SJCRH30 (cell line): ENCODE data around the gene UBTD1. TPM values are rescaled to one million over a fixed set of nuclear protein-coding genes. Genes with fewer than 3 reads are reported as not detected.
A peak's percentile ranks its signal among the peaks of the same experiment; 100 is the strongest.

Experiments used
- DNase-seq, 2 experiments: peaks; one replicate each; pipeline ENCODE4 v3.0.0-alpha.2; 2015 to 2020
- H3K27ac ChIP-seq: fragments of 250-450 bp; sonication (Bioruptor Pico); 2 replicates; pipeline ENCODE4 v1.5.1; 2020; ENCODE audit warnings: mild to moderate bottlenecking, moderate library complexity
- H3K27me3 ChIP-seq: fragments of 250-450 bp; sonication (Bioruptor Pico); 2 replicates; pipeline ENCODE4 v1.5.1; 2020; ENCODE audit warnings: mild to moderate bottlenecking, moderate library complexity
- H3K36me3 ChIP-seq: fragments of 250-450 bp; sonication (Bioruptor Pico); 2 replicates; pipeline ENCODE4 v1.5.1; 2020; ENCODE audit warnings: mild to moderate bottlenecking, moderate library complexity
- H3K4me1 ChIP-seq: fragments of 250-450 bp; sonication (Bioruptor Pico); 2 replicates; pipeline ENCODE4 v1.5.1; 2020; ENCODE audit warnings: mild to moderate bottlenecking, moderate library complexity
- H3K4me3 ChIP-seq: fragments of 250-450 bp; sonication (Bioruptor Pico); 2 replicates; pipeline ENCODE4 v1.5.1; 2020; ENCODE audit warnings: mild to moderate bottlenecking, moderate library complexity
- H3K9me3 ChIP-seq: fragments of 250-450 bp; sonication (Bioruptor Pico); replicated peaks from 2 replicates; pipeline ENCODE4 v1.5.1; 2020; ENCODE audit warnings: mild to moderate bottlenecking, moderate library complexity
- total RNA-seq: library from RNA; depleted of rRNA; stranded (reverse); fragments of >200 nt; shearing (Covaris generic); gene quantifications from 2 replicates; pipeline ENCODE4 v1.2.3, GENCODE V29; 2014

Gene UBTD1
- total RNA-seq, 1 experiment from 2014 or later, result 14.3 TPM

- Histone ChIP-seq H3K27me3 (no peaks in the 10 kb centered on the region), H3K27ac (peak overlapping the region; percentile 12), H3K9me3 (no peaks in the 10 kb centered on the region), H3K36me3 (no peaks in the 10 kb centered on the region), H3K4me1 (peaks cover 7% of the 10 kb centered on the region), H3K4me3 (no peak overlapping the region)
- peak; percentile 91 to 93 for DNase-seq
Observed at GRCh38 chr10:97532935-97533671, 34.4 kb downstream of the UBTD1 start.

- no peaks in the 10 kb centered on the region for H3K27me3 ChIP-seq
- H3K4me3 ChIP-seq, result no peak overlapping the region
- peak overlapping the region; percentile 12 for H3K27ac ChIP-seq
- DNase-seq, result no peak
- no peaks in the 10 kb centered on the region for H3K9me3 ChIP-seq
- H3K36me3 ChIP-seq, result no peaks in the 10 kb centered on the region
- H3K4me1 ChIP-seq, result peaks cover 7% of the 10 kb centered on the region
Observed at GRCh38 chr10:97533888-97534287, 35.2 kb downstream of the UBTD1 start.

DNA sequence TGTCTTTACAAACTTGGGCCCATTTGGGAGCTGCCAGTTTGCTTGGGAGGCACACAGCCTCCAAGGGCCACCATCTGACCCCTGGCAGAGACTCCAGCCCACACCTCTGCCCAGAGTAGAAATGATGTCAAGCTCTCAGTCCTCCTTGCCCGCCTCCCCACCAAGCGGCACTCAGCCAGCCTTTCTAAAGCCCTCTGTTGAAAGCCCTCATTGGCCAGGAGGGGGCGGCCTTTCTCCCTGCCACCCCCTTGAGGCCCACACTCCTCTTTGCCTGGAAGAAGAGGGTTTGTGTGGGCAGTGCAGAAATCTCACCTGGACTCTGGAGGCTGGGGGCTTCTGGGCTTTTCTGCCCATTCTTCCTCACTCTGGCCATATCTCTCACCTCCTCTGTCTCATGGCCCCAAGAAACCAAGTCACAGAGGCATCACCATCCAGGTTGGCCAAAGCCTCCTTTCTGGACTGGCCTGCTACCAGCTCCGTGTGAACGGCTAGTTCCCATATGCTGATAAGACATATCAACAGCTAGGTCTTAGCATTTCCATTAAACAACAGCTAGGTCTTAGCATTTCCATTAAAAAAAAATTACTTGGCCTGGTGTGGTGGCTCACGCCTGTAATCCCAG is 36.1 kb downstream of the UBTD1 start:
- peak; percentile 30 to 50 for DNase-seq
- Histone ChIP-seq H3K4me1 (peaks cover 7% of the 10 kb centered on the region), H3K9me3 (no peaks in the 10 kb centered on the region), H3K27me3 (no peaks in the 10 kb centered on the region), H3K36me3 (no peaks in the 10 kb centered on the region), H3K27ac (no peak overlapping the region), H3K4me3 (no peak overlapping the region)

DNA sequence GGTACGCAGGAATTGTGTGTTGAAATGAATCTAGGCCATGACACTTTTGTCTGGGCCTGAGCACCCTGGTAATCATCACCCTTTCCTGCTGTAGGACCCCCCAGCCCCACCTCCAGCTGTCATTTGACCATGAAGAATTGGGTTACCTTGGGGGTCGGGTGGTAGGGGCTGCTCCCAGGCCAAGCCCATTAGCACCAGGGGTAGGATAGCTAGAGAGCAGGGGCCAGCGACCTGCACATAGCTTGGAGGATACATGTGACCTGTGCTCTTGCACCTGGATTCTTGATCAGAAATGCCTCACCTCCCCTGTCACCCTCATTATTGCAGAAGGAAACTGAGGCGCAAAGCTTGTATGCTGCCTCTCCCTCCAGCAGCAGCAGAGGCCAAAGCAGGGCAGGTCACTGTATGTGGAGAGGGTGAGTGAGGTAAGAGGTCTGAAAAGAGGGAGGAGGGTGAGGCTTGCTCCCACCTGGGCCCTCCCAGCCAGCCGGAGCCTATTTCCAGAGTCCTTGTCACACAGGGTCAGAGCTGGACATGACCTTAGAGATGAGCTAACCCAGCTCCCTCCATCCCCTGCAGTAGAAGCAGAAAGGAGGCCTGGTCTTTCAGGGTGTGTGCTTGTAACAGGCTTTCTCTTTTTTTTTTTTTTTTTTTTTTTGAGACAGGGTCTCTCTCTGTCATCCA is 38.6 kb downstream of the UBTD1 start:
- Histone ChIP-seq H3K9me3 (no peaks in the 10 kb centered on the region), H3K4me1 (peaks cover 21% of the 10 kb centered on the region), H3K36me3 (no peaks in the 10 kb centered on the region), H3K4me3 (no peak overlapping the region), H3K27ac (no peak overlapping the region), H3K27me3 (no peaks in the 10 kb centered on the region)
- no peak for DNase-seq

DNA sequence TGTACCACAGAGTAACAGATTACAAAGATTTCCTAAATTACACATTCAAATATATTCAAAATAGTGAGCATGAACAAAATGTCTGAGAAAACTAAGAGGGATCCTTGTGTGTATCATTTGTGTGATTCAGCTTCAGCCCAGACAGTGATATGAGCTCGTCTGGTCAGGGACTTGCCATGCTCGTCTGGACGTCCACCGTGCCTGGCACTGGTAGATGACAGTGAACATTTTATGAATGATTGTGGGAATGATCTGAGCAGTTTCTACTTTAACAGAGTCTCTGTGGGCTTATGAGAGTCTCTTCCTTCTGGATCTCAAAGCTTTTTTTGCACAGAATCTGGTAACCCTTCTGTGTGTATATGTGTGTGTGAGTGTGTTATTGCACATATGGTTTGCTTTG is 39.7 kb downstream of the UBTD1 start:
- peaks cover 31% of the 10 kb centered on the region for H3K4me1 ChIP-seq
- H3K27me3 ChIP-seq, result no peaks in the 10 kb centered on the region
- H3K27ac ChIP-seq, result no peak overlapping the region
- no peaks in the 10 kb centered on the region for H3K9me3 ChIP-seq
- DNase-seq, result no peak
- no peaks in the 10 kb centered on the region for H3K36me3 ChIP-seq
- no peak overlapping the region for H3K4me3 ChIP-seq

- Histone ChIP-seq H3K36me3 (no peaks in the 10 kb centered on the region), H3K4me1 (peaks cover 33% of the 10 kb centered on the region), H3K9me3 (no peaks in the 10 kb centered on the region), H3K27me3 (no peaks in the 10 kb centered on the region), H3K4me3 (no peak overlapping the region), H3K27ac (no peak overlapping the region)
- no peak for DNase-seq
Observed at GRCh38 chr10:97538839-97539238, 40.1 kb downstream of the UBTD1 start.

- no peak overlapping the region for H3K27ac ChIP-seq
- H3K36me3 ChIP-seq, result no peaks in the 10 kb centered on the region
- H3K4me3 ChIP-seq, result no peak overlapping the region
- no peak for DNase-seq
- H3K27me3 ChIP-seq, result no peaks in the 10 kb centered on the region
- H3K9me3 ChIP-seq, result no peaks in the 10 kb centered on the region
- peaks cover 31% of the 10 kb centered on the region for H3K4me1 ChIP-seq
Observed at GRCh38 chr10:97539523-97540200, 40.9 kb downstream of the UBTD1 start.

DNA sequence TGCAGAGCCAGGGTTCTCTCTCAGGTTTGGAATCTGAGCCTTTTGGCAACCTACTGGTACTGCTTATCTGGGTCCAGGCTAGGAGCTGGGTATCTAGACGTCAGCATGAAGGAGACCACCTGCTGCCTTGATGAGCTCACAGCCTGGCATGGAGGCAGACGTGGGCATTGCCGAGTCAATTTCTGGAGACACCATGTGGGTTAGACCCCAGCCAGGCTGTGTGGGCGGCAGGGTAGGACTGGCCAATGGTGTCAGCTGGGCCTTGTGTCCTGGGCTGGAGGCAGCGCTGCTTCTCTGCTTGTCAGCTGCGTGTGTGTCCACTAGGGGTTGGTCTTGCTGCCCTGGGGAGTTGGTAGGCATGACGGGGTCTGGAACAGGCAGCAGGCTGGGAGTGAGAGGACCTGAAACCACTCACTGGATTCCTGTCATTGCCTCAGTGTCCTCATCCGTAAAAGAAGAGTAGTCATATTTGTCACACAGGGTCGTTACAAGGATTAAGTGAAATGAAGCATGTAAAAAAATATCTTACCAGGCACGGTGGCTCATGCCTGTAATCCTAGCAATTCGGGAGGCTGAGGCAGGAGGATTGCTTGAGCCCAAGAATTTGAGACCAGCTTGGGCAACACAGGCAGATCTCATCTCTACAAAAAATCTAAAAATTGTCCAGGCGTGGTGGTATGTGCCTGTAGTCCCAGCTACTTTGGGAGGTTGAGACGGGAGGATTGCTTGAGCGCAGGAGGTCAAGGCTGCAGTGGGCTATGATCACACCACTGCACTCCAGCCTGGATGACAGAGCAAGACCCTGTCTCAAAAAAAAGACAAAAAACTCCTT is 42.2 kb downstream of the UBTD1 start:
- Histone ChIP-seq H3K4me3 (no peak overlapping the region), H3K4me1 (peaks cover 31% of the 10 kb centered on the region), H3K36me3 (no peaks in the 10 kb centered on the region), H3K27me3 (no peaks in the 10 kb centered on the region), H3K27ac (no peak overlapping the region), H3K9me3 (no peaks in the 10 kb centered on the region)
- DNase-seq, result no peak

GRCh38 chr10:97542169-97543024 is 43.7 kb downstream of the UBTD1 start:
- Histone ChIP-seq H3K4me3 (no peak overlapping the region), H3K4me1 (peaks cover 40% of the 10 kb centered on the region)

DNA sequence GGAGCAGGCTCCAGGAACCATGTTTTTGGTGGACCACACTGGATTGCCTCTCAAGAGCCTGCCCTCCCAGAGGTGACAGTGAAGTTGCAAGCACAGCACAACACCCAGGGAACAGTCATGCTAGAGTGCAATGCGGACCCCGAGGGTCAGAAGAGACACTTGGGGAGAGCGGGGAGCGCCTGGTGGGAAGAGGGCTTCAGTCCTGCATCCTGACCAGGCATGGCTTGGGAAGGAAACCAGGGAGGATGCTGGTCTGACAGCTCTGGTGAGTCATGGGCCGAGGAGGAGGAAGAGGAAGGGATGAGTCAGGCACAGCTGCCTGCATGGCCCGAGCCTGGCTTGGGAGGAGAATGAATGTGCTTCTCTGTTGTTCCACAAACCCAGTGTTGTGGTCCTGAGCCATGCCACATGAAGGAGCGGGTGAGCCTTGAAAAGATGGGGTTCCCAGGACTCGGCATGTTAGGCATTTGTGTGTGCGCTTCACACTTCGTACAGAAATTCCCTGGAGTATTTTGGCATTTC is 44.4 kb downstream of the UBTD1 start:
- DNase-seq, result peak; percentile 91 to 92
- Histone ChIP-seq H3K4me3 (no peak overlapping the region), H3K4me1 (peaks cover 47% of the 10 kb centered on the region), H3K27ac (peak overlapping the region; percentile 93), H3K36me3 (no peaks in the 10 kb centered on the region), H3K27me3 (no peaks in the 10 kb centered on the region), H3K9me3 (no peaks in the 10 kb centered on the region)

More at GRCh38 chr10:97542169-97543024, 43.7 kb downstream of the UBTD1 start:
- peak overlapping the region; percentile 93 for H3K27ac ChIP-seq
- no peaks in the 10 kb centered on the region for H3K27me3 ChIP-seq
- no peaks in the 10 kb centered on the region for H3K36me3 ChIP-seq
- no peaks in the 10 kb centered on the region for H3K9me3 ChIP-seq
- DNase-seq, result peak; percentile 82 to 84

DNA sequence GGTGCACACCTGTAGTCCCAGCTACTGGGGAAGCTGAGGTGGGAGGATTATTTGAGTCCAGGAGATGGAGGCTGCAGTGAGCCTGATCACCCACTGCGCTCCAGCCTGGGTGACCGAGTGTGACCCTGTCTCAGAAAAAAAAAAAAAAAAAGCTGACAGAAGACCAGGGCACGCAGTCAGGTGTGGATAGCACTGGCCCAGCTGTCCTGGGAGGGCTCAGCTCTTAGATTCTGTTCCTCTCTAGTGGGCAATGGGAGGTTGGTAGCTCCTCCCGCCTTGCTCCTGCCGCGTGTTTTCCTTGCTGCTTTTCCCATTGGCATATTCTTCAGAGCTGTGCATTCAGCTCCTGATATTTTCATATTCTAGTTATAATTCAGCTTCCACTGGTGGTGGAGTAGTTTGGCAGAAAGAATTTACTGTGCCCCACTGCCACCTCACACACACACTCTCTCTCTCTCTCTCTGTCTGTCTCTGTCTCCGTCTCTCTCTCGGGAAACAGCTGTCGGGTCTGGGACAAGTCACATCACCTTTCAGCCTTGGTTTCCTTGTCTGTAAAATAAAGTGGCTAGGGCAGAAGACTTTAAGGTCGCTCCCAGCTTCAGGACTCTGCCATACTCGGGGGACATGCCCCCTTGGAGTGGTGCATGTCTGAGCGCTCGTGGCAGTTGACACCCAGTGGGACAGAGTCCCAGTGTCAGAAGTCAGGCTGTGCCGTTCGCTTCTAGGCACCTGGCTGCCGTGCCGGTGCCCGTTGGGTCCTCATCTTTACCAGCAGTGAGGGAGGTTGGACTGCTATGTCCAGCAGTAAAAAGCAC is 47.9 kb downstream of the UBTD1 start:
- H3K9me3 ChIP-seq, result no peaks in the 10 kb centered on the region
- no peaks in the 10 kb centered on the region for H3K36me3 ChIP-seq
- peak overlapping the region; percentile 33 for H3K27ac ChIP-seq
- no peak overlapping the region for H3K4me3 ChIP-seq
- H3K4me1 ChIP-seq, result peaks cover 68% of the 10 kb centered on the region
- no peaks in the 10 kb centered on the region for H3K27me3 ChIP-seq
- peak in 1 of 2 experiments; percentile 56 for DNase-seq

DNA sequence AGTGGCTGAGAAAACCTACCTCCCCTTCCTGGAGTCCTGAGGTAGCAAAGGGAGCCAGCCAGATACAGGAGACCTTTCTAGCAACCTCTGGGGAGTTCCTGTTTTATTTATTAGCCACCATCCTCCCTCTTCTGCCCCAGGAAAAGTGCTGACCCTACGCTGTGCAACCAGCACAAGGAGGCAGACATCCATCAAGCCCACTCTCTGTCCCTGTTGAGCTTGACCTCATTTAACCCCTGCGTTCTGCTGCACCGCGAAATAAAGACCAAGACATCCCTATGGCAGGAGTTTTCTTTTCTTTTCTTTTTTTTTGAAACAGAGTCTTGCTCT is 48.5 kb downstream of the UBTD1 start:
- H3K4me3 ChIP-seq, result no peak overlapping the region
- H3K4me1 ChIP-seq, result peaks cover 62% of the 10 kb centered on the region
- H3K27me3 ChIP-seq, result no peaks in the 10 kb centered on the region
- H3K36me3 ChIP-seq, result no peaks in the 10 kb centered on the region
- no peak for DNase-seq
- H3K27ac ChIP-seq, result peak overlapping the region; percentile 33
- H3K9me3 ChIP-seq, result no peaks in the 10 kb centered on the region

- no peaks in the 10 kb centered on the region for H3K36me3 ChIP-seq
Observed at GRCh38 chr10:97547962-97548361, 49.2 kb downstream of the UBTD1 start.

More at GRCh38 chr10:97547962-97548361, 49.2 kb downstream of the UBTD1 start:
- no peaks in the 10 kb centered on the region for H3K9me3 ChIP-seq
- no peaks in the 10 kb centered on the region for H3K27me3 ChIP-seq
- peaks cover 55% of the 10 kb centered on the region for H3K4me1 ChIP-seq
- DNase-seq, result peak; percentile 47 to 66
- H3K27ac ChIP-seq, result no peak overlapping the region
- no peak overlapping the region for H3K4me3 ChIP-seq
